ENCODE results near the gene SFPQ. TPM values are rescaled to one million over a fixed set of nuclear protein-coding genes. Genes with fewer than 3 reads are reported as not detected.

The SFPQ gene
- total RNA-seq, 1 experiment from 2014 or later = 573 TPM

DNA sequence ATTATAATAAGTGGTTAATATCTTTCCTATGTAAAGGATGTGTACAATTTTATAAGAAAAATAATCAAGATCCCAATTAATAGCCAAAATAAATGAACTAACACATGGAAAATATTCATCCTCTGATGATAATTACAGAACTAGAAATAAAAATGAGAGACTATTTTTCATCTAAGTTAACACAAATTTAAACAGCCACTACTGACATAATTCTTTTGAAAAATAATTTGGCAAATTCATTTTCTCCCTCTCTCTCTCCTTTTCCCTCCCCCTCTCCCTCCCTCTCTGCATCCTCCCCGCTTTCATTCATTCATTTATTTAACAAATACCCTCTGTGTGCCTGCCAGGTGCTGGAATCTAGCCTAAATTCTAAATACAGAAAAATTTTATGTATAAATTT is 10.3 kb upstream of the SFPQ start:
- Histone ChIP-seq H3K18ac (ENCODE audit: insufficient read length, low read depth, low read length) (no peak overlapping the region), H3K4ac (ENCODE audit: low read depth, low read length) (no peak overlapping the region), H2AFZ (ENCODE audit: low read length) (no peak overlapping the region), H3K56ac (ENCODE audit: insufficient read length, low read depth, low read length) (no peak overlapping the region), H4K20me1 (ENCODE audit: control insufficient read depth, insufficient read depth, insufficient read length) (no peaks in the 10 kb centered on the region), H3K23me2 (ENCODE audit: insufficient read length, low read depth, low read length, poor library complexity, severe bottlenecking) (no peaks in the 10 kb centered on the region), H2BK5ac (ENCODE audit: insufficient read length, low read length) (no peak overlapping the region), H3K27me3 (ENCODE audit: insufficient read depth, low read length) (no peaks in the 10 kb centered on the region), H3K4me2 (ENCODE audit: insufficient read depth, insufficient read length, low read length) (no peak overlapping the region), H3K14ac (ENCODE audit: insufficient read depth, low read length) (no peak overlapping the region), H4K8ac (replicated peaks; ENCODE audit: insufficient read length, low read depth, low read length) (no peak overlapping the region), H4K91ac (ENCODE audit: insufficient read length, low read depth, low read length) (no peak overlapping the region), H3K9ac (ENCODE audit: extremely low read depth, insufficient read length, low read length) (no peak overlapping the region), H3K79me1 (ENCODE audit: insufficient read depth, low read depth, low read length, poor library complexity, severe bottlenecking) (no peaks in the 10 kb centered on the region), H2BK120ac (ENCODE audit: low read depth, low read length, poor library complexity, severe bottlenecking) (no peak overlapping the region), H4K5ac (ENCODE audit: insufficient read length, low read depth, low read length) (no peak overlapping the region), H2BK20ac (ENCODE audit: low read depth, low read length, poor library complexity, severe bottlenecking) (no peak overlapping the region), H3K27ac (ENCODE audit: insufficient read length, low read depth, low read length) (no peak overlapping the region), H3K9me3 (ENCODE audit: control insufficient read depth, low read depth, low read length) (no peaks in the 10 kb centered on the region), H3K79me2 (ENCODE audit: insufficient read depth, low read length) (no peaks in the 10 kb centered on the region), H2BK12ac (ENCODE audit: insufficient read length, low read depth, low read length) (no peak overlapping the region), H3T11ph (ENCODE audit: low read length) (no peak overlapping the region), H2AK5ac (ENCODE audit: insufficient read length, low read length) (no peak overlapping the region), H2BK15ac (ENCODE audit: low read depth, low read length) (no peak overlapping the region), H3K4me1 (ENCODE audit: insufficient read depth, low read length) (no peaks in the 10 kb centered on the region), H3K23ac (ENCODE audit: insufficient read length, low read depth, low read length) (no peak overlapping the region)
- H3K4me1 Mint-ChIP-seq = peaks cover 8 to 11% of the 10 kb centered on the region in 2 experiments
- DNase-seq = no peak
- TF ChIP-seq CTCF (conservative IDR thresholded peaks at IDR 0.05) = no peak
- no peak overlapping the region for H3K4me3 Mint-ChIP-seq
- no peaks in the 10 kb centered on the region for H3K27me3 Mint-ChIP-seq (ENCODE audit: low read depth)
- H3K27ac Mint-ChIP-seq = no peak overlapping the region
- no peaks in the 10 kb centered on the region for H3K36me3 Mint-ChIP-seq (ENCODE audit: insufficient read depth in 1 of 3, low read depth in 3 of 3)
- no CpG with 5 or more reads among the region's 1 CpG for WGBS (ENCODE audit: extremely low coverage, insufficient read length, low lambda C conversion rate)
- H3K9me3 Mint-ChIP-seq = no peaks in the 10 kb centered on the region; a peak in 1 of 5 replicates

Measured in H9 (cell line).